Mesendoderm (in vitro differentiated cells): Measurements from ENCODE around the gene SLITRK4.

ENCODE experiments used
- DNase-seq: peaks from one replicate; pipeline ENCODE4 v3.0.0; 2013
- H2AK5ac ChIP-seq: 2 replicates; pipeline ENCODE4 v1.6.1; 2013; ENCODE audit warnings: low read length, inconsistent platforms
- H2BK120ac ChIP-seq: 2 replicates; pipeline ENCODE4 v1.6.1; 2013; ENCODE audit warnings: low read depth, mild to moderate bottlenecking, low read length, moderate library complexity, mixed read lengths
- H2BK15ac ChIP-seq: replicated peaks from 2 replicates; pipeline ENCODE4 v1.6.1; 2013; ENCODE audit warnings: low read depth, mild to moderate bottlenecking, moderate library complexity
- H2BK5ac ChIP-seq: 2 replicates; pipeline ENCODE4 v1.6.1; 2013; ENCODE audit warnings: low read length, inconsistent platforms
- H3K18ac ChIP-seq: 2 replicates; pipeline ENCODE4 v1.6.1; 2013; ENCODE audit warnings: mild to moderate bottlenecking, low read length, mixed read lengths
- H3K23ac ChIP-seq: one replicate; pipeline ENCODE4 v1.6.1; 2013; ENCODE audit warnings: low read length
- H3K27ac ChIP-seq: 2 replicates; pipeline ENCODE4 v1.5.1; 2013; ENCODE audit warnings: low read depth, mild to moderate bottlenecking, inconsistent platforms, low read length, moderate library complexity
- H3K27me3 ChIP-seq: 2 replicates; pipeline ENCODE4 v1.6.1; 2013; ENCODE audit warnings: low read length, control low read depth, mild to moderate bottlenecking, inconsistent platforms; ENCODE audit not compliant: insufficient read depth, poor library complexity
- H3K36me3 ChIP-seq: 2 replicates; pipeline ENCODE4 v1.6.1; 2013; ENCODE audit warnings: low read length, inconsistent platforms; ENCODE audit not compliant: control insufficient read depth, insufficient read depth
- H3K4ac ChIP-seq: one replicate; pipeline ENCODE4 v1.6.1; 2013; ENCODE audit warnings: low read depth, mild to moderate bottlenecking, low read length, moderate library complexity
- H3K4me1 ChIP-seq: 2 replicates; pipeline ENCODE4 v1.6.1; 2013; ENCODE audit warnings: low read depth, low read length, inconsistent platforms; ENCODE audit not compliant: control insufficient read depth
- H3K4me2 ChIP-seq: 2 replicates; pipeline ENCODE4 v1.6.1; 2013; ENCODE audit warnings: low read length
- H3K4me3 ChIP-seq: 2 replicates; pipeline ENCODE4 v1.5.1; 2013; ENCODE audit warnings: mild to moderate bottlenecking, low read length
- H3K56ac ChIP-seq: one replicate; pipeline ENCODE4 v1.6.1; 2013; ENCODE audit warnings: low read length
- H3K79me1 ChIP-seq: 2 replicates; pipeline ENCODE4 v1.6.1; 2013; ENCODE audit warnings: low read length, inconsistent platforms
- H3K79me2 ChIP-seq: 2 replicates; pipeline ENCODE4 v1.6.1; 2013; ENCODE audit warnings: mild to moderate bottlenecking, low read length; ENCODE audit not compliant: control insufficient read depth, insufficient read depth
- H3K9ac ChIP-seq: 2 replicates; pipeline ENCODE4 v1.6.1; 2013; ENCODE audit warnings: low read length, inconsistent platforms
- H4K5ac ChIP-seq: one replicate; pipeline ENCODE4 v1.6.1; 2013; ENCODE audit warnings: low read length
- H4K8ac ChIP-seq: one replicate; pipeline ENCODE4 v1.6.1; 2013; ENCODE audit warnings: low read depth, mild to moderate bottlenecking, control low read depth, low read length, moderate library complexity
- WGBS: extraction: QIAGEN DNeasy Blood & Tissue Kit; methylation state at CpG from one replicate; pipeline ENCODE4 v1.1.7; 2013; ENCODE audit warnings: low lambda C conversion rate, missing lambda C conversion rate; ENCODE audit not compliant: insufficient coverage; ENCODE audit errors: extremely low coverage; 5-methylcytosine and 5-hydroxymethylcytosine counted together

SLITRK4 gene

DNA sequence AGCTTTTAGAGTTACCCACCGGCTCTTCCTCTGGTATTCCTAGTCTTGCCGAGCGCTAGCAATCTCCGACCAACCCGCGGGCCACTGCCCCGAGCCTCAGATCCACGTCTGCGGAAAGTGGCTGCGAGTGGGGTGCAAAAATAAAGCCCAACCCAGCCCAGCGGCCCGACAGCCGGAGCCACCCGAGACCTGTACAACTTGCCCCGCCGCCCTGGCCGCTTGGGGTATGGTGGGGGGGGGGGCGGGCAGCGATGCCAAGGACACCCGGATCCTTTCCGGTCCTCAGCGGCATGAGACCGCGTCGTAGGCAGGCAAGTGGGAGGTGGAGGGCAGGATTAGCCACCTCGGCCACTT, 1.6 kb downstream of the SLITRK4 start:
- H3K79me1 ChIP-seq, result no peaks in the 10 kb centered on the region
- H3K4me3 ChIP-seq, result peak overlapping the region; percentile 28
- H2AK5ac ChIP-seq, result no peak overlapping the region
- no peak overlapping the region for H4K8ac ChIP-seq
- no peak overlapping the region for H3K23ac ChIP-seq
- H2BK15ac ChIP-seq, result no peak overlapping the region
- no peak for DNase-seq
- no peak overlapping the region for H3K27ac ChIP-seq
- H3K56ac ChIP-seq, result peak overlapping the region; percentile 82
- no peak overlapping the region for H3K18ac ChIP-seq
- WGBS, result no CpG with 5 or more reads among the region's 26 CpGs
- H3K79me2 ChIP-seq, result no peaks in the 10 kb centered on the region
- peak overlapping the region; percentile 46 for H3K4me2 ChIP-seq
- H2BK5ac ChIP-seq, result no peak overlapping the region
- no peak overlapping the region for H2BK120ac ChIP-seq
- no peaks in the 10 kb centered on the region for H3K4me1 ChIP-seq
- H3K4ac ChIP-seq, result no peak overlapping the region
- no peak overlapping the region for H4K5ac ChIP-seq
- no peaks in the 10 kb centered on the region for H3K36me3 ChIP-seq
- peak overlapping the region; percentile 64 for H3K9ac ChIP-seq
- no peaks in the 10 kb centered on the region for H3K27me3 ChIP-seq

GRCh38 chrX:143633461-143634308, 2.2 kb downstream of the SLITRK4 start:
- no peak overlapping the region for H2AK5ac ChIP-seq

DNA sequence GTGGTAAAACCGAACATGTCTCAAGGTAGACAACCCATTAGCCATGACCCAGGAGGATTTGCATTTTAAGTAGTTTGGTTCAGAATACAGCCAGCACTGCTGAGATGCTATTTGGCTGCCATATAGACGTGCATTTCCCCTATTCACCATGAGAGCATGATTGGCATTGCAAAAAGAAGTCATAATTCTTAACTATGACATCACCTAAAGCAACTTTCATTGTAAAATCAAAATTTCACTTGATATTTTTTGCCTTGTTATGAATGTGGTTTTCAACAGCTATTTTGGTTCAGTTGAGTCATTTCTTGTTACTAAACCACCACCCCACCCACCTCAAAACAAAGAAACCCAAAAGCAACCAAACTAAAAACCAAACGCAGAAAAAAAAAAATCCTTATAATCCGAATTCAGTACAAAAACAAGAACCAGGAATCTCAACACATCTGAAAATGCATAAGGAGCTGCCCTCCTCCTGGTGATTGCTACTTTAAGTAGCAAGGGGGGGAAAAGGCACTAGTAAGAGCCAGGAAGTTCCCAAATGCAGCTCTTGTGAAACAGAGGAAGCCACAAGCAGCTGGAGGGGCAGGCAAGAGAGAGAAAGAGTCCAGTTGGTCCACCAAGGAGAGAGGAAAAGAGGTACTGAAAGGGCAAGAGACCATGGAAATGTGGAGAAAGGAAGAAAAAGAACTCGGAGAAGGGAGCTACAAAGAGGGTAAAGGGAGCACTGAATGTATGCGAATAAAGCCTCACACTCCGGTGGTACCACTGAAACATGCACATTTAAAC, 3.1 kb downstream of the SLITRK4 start:
- Histone ChIP-seq H3K4me2 (no peak overlapping the region), H3K23ac (no peak overlapping the region), H3K27ac (no peak overlapping the region), H3K9ac (peak overlapping the region; percentile 21), H4K5ac (no peak overlapping the region), H2AK5ac (no peak overlapping the region), H3K79me2 (no peaks in the 10 kb centered on the region), H4K8ac (no peak overlapping the region), H3K36me3 (no peaks in the 10 kb centered on the region), H3K4me1 (no peaks in the 10 kb centered on the region), H2BK15ac (no peak overlapping the region), H3K56ac (peak overlapping the region; percentile 56), H3K4me3 (no peak overlapping the region), H3K79me1 (no peaks in the 10 kb centered on the region), H2BK120ac (no peak overlapping the region), H3K4ac (no peak overlapping the region), H2BK5ac (no peak overlapping the region), H3K27me3 (no peaks in the 10 kb centered on the region), H3K18ac (no peak overlapping the region)
- peak; percentile 25 for DNase-seq
- no CpG with 5 or more reads among the region's 7 CpGs for WGBS

More at GRCh38 chrX:143633461-143634308, 2.2 kb downstream of the SLITRK4 start:
- peak overlapping the region; percentile 61 for H3K9ac ChIP-seq
- H2BK120ac ChIP-seq, result no peak overlapping the region
- no peak overlapping the region for H3K18ac ChIP-seq
- DNase-seq, result peak; percentile 32
- H3K4me2 ChIP-seq, result peak overlapping the region; percentile 46
- H3K79me1 ChIP-seq, result no peaks in the 10 kb centered on the region
- WGBS, result no CpG with 5 or more reads among the region's 64 CpGs
- no peaks in the 10 kb centered on the region for H3K27me3 ChIP-seq
- no peak overlapping the region for H2BK15ac ChIP-seq
- H3K4me1 ChIP-seq, result no peaks in the 10 kb centered on the region
- H3K23ac ChIP-seq, result no peak overlapping the region
- H3K36me3 ChIP-seq, result no peaks in the 10 kb centered on the region
- no peak overlapping the region for H4K5ac ChIP-seq
- H2BK5ac ChIP-seq, result no peak overlapping the region
- peak overlapping the region; percentile 64 for H3K56ac ChIP-seq
- H3K4ac ChIP-seq, result no peak overlapping the region
- no peak overlapping the region for H3K4me3 ChIP-seq
- H3K79me2 ChIP-seq, result no peaks in the 10 kb centered on the region
- H3K27ac ChIP-seq, result no peak overlapping the region
- no peak overlapping the region for H4K8ac ChIP-seq

GRCh38 chrX:143623657-143624056, 12.2 kb downstream of the SLITRK4 start:
- H3K27me3 ChIP-seq, result no peaks in the 10 kb centered on the region
- H3K4ac ChIP-seq, result no peak overlapping the region
- no peak overlapping the region for H3K56ac ChIP-seq
- no peak overlapping the region for H3K4me3 ChIP-seq
- DNase-seq, result no peak
- H4K8ac ChIP-seq, result no peak overlapping the region
- H3K18ac ChIP-seq, result no peak overlapping the region
- no peak overlapping the region for H3K9ac ChIP-seq
- H3K79me1 ChIP-seq, result no peaks in the 10 kb centered on the region
- H2BK120ac ChIP-seq, result no peak overlapping the region
- no peak overlapping the region for H2BK5ac ChIP-seq
- WGBS, result no CpG with 5 or more reads among the region's 2 CpGs
- no peaks in the 10 kb centered on the region for H3K4me1 ChIP-seq
- no peak overlapping the region for H3K4me2 ChIP-seq
- no peak overlapping the region for H2BK15ac ChIP-seq
- H3K79me2 ChIP-seq, result no peaks in the 10 kb centered on the region
- H3K23ac ChIP-seq, result no peak overlapping the region
- H2AK5ac ChIP-seq, result no peak overlapping the region
- no peak overlapping the region for H3K27ac ChIP-seq
- no peak overlapping the region for H4K5ac ChIP-seq
- no peaks in the 10 kb centered on the region for H3K36me3 ChIP-seq

GRCh38 chrX:143621276-143621675, 14.6 kb downstream of the SLITRK4 start:
- Histone ChIP-seq H3K9ac (no peak overlapping the region), H3K79me2 (no peaks in the 10 kb centered on the region), H2BK5ac (no peak overlapping the region), H3K56ac (no peak overlapping the region), H4K5ac (no peak overlapping the region), H3K27me3 (no peaks in the 10 kb centered on the region), H3K4me3 (no peak overlapping the region), H2AK5ac (no peak overlapping the region), H2BK120ac (no peak overlapping the region), H3K4ac (no peak overlapping the region), H3K23ac (no peak overlapping the region), H3K4me2 (no peak overlapping the region), H3K4me1 (no peaks in the 10 kb centered on the region), H3K36me3 (no peaks in the 10 kb centered on the region), H3K27ac (no peak overlapping the region), H2BK15ac (no peak overlapping the region), H3K18ac (no peak overlapping the region), H4K8ac (no peak overlapping the region), H3K79me1 (no peaks in the 10 kb centered on the region)
- no peak for DNase-seq
- WGBS, result no CpG with 5 or more reads among the region's 2 CpGs
